ENCODE measurements around the gene SAXO2.
"Not testable (repeated sequence)": the region's sequence is repeated elsewhere in the genome, so short reads cannot be mapped to it uniquely, and the experiment has no call there.

The SAXO2 gene

DNA sequence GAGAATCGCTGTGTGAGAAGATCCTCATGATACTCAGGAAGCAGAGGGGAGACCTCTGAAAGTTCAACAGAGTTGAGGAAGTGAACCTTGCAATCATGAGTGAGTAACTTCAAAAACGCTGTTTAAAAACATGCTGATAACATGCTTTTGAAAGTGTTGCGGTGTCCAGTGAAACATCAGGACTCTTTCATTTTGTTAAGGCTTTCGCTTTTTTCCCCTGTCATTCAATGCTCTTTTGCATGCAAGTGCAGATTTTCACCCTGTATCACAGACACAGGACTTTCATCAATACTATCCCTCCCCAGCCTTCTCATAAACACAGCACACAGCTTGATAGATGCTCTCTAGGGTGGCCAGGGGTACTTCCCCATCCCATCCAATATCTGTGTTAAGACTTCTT, 23.9 kb downstream of the SAXO2 start:
- not testable (repeated sequence) for DNase-seq (ENCODE audit: low read depth in 1 of 2, low spot score in 1 of 2)

DNA sequence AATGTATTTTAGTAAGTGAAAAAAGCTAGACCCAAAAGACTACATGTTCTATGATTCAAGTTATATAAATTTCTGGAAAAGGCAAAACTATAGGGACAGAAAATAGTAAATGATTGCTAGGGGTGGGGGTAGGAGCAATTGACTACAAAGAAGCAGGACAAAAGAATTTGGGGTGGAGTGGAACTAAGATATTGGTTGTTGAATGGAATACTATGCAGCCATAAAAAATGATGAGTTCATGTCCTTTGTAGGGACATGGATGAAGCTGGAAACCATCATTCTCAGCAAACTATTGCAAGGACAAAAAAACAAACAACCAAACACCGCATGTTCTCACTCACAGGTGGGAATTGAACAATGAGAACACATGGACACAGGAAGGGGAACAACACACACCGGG, 25.6 kb downstream of the SAXO2 start:
- DNase-seq (ENCODE audit: low read depth in 1 of 2, low spot score in 1 of 2): not testable (repeated sequence)

DNA sequence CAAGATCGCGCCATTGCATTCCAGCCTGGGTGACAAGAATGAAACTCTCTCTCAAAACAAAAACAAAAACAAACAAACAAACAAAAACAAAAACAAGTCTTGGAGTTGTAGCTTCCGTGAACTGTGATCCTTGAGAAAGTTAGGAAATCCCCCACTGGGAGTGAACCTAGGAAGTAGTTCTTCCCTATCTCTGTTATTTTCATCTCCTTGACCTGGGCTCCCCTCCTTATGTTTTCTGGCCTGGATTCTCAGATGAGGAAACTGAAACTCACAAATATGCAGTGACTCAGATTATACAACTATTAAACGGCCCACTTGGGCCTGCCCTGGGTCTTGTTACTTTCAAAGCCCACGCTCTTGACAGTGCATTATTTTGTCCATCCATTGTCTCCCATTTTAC, 29.7 kb downstream of the SAXO2 start:
- no peak for DNase-seq (ENCODE audit: low read depth in 1 of 2, low spot score in 1 of 2)

DNA sequence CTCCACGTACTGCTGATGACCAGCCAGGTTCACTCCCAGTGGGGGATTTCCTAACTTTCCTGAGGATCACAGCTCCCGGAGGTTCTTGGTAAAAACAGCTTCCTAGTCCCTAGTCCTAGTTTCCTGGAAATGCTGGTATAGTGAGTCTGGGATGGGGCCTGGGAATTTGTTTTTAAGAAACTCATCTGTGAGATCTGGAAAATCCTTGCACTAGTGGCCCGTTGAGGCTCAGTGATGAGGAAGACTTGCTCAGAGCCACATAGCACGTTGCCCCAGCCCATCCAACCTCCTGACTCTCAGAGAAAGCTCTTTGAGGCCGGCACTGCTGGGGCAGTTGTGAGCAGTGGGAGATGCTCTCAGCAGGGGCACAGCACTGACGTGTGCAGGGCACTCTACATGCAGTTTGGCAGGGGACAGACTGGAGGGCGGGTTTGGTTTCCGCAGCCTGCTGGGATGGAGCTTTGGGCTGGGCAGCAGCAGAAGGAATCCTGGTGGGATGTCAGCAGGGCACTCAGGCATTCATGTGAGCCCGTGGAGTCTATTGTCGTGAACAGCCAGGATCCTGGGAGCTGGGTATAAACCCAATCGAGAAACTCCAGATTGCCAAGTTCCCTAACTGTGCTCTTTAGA, 31.6 kb downstream of the SAXO2 start:
- DNase-seq (ENCODE audit: low read depth in 1 of 2, low spot score in 1 of 2): no peak

DNA sequence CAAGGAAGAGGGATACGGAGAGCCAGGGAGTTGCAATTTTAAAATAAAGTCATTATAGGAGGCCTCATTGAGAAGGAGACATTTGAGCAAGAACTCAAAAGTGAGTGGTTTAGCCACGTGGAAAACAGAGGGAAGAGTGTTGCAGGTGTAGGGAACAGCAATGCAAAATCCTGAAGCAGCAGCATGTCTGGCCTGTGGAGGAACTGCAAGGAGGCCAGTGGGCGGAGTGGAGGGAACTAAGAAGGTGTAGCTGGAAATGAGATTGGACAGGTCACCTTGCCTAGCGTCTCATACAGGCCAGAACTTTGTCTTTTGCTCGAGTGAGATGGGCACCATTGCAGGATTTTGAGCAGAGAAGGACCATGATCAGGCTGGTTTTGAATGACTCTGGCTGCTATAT, 34.9 kb downstream of the SAXO2 start:
- DNase-seq (ENCODE audit: low read depth in 1 of 2, low spot score in 1 of 2): no peak

DNA sequence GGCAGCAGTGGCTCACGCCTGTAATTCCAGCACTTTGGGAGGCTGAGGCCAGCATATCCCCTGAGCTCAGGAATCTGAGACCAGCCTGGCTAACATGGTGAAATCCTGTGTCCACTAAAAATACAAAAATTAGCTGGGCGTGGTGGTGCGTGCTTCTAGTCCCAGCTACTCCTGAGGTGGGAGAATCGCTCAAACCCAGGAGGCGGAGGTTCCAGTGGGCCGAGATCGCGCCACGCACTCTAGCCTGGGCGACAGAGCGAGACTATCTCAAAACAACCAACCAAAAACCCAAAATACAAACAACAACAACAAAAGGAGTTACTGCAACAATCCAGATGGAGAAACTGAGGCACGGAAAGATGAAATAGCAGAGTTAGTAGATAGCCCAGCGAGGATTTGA, 35.4 kb downstream of the SAXO2 start:
- no peak for DNase-seq (ENCODE audit: low read depth in 1 of 2, low spot score in 1 of 2)

DNA sequence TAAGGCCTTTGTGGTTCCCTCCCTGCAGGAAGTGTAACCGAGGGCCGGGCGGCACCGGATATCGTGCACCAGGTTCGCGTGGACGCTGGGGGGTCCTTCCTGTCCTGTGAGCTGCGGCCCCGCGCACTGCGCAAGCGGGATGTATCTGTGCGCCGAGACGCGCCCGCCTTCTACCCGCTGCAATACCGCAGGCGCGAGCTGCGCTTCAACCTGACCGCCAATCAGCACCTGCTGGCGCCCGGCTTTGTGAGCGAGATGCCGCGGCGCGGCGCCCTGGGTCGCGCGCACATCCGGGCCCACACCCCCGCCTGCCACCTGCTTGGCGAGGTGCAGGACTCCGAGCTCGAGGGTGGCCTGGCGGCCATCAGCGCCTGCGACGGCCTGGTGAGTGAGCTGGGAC, 35.9 kb downstream of the SAXO2 start:
- peak; percentile 26 to 33 for DNase-seq (ENCODE audit: low read depth in 1 of 2, low spot score in 1 of 2)

DNA sequence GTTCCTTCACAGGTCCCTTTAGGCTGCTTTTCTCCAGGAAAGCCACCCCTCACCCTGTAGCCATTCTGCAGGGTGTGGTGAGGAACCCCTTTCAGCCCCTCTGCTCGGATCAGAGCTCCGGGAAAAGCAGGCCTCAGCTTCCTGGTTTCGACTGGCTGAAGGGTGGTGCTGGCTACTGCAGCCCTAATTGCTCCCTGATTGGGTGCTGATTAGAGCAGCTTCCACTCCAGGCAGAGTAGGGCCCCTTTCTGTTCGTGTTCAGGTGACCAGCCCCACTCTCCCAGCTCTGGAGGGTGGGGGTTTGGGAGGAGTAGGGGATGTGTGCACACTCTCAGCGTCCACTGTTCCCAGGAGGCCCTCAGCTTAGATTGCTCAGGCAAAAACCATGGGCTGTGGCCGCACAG, 36.9 kb downstream of the SAXO2 start:
- not testable (repeated sequence) for DNase-seq (ENCODE audit: low read depth in 1 of 2, low spot score in 1 of 2)

DNA sequence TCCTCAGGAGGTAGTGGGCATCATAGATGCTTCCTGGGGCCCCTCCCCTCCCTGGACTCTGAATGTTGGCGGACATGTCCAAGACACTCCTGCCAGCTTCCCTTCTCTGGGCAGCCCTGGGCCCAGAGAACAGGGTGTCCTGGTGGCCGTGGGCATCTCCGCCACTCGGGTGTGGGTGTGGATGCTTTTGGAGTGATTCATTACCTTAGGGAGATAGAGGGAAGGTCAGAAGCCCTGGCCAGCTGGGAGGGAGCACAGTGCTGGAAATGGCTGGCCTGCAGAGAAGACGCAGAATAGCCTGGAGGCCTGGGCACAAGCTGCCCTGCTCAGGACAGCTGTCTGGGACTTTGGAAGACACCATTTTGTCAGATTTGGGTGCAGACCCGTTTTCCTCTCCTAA, 37.7 kb downstream of the SAXO2 start:
- DNase-seq (ENCODE audit: low read depth in 1 of 2, low spot score in 1 of 2): not testable (repeated sequence)

DNA sequence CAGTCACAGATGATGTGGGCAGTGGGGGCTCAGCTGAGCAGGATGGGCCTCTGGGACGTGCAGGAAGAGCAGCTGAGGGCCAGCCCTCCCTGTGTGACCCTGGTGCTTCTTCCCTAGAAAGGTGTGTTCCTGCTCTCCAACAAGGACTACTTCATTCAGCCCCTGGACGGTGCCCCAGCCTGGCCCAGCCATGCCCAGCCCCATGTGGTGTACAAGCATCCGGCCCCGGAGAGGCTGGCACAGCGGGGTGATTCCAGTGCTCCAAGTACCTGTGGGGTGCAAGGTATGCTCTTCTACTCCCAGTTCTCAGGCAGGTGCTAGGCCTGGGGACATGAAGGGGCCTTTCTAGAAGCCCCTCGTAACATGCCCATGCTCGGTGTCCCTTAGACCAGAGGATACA, 38.3 kb downstream of the SAXO2 start:
- DNase-seq (ENCODE audit: low read depth in 1 of 2, low spot score in 1 of 2): no peak

DNA sequence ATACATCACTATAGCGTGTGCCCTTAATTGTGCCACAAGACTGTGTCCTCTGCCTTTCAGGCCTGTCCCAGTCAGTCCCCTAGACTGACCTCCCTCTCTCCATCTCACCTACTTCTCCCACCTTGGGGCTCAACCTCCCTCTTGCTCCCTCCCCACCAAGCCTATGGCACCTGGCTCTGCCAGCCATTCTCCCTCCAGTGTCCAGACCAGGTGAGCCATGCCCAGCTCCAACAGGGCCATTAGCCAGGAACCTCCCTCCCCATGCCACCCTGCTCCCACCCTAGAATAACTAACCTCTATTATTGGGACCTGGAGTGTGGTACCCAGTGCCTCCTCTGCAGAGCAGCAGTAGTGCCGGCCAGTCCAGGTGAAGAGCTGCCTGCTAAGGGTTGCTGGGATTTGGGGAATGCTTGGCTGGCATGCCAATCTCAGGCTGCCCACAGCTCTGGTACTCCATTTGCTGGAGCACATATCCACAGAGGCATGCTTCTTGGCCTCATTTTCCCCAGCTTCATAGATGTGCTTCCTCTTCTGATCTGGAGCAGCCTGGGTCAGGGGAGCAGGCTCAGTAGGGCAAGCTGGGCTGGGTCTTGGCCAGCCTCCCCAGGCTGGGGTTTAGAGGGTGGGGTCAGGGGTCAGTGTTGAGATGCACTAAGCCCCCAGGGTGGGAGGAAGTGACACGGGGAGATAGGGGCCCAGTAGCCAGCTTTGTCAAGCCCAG, 38.8 kb downstream of the SAXO2 start:
- no peak for DNase-seq (ENCODE audit: low read depth in 1 of 2, low spot score in 1 of 2)

DNA sequence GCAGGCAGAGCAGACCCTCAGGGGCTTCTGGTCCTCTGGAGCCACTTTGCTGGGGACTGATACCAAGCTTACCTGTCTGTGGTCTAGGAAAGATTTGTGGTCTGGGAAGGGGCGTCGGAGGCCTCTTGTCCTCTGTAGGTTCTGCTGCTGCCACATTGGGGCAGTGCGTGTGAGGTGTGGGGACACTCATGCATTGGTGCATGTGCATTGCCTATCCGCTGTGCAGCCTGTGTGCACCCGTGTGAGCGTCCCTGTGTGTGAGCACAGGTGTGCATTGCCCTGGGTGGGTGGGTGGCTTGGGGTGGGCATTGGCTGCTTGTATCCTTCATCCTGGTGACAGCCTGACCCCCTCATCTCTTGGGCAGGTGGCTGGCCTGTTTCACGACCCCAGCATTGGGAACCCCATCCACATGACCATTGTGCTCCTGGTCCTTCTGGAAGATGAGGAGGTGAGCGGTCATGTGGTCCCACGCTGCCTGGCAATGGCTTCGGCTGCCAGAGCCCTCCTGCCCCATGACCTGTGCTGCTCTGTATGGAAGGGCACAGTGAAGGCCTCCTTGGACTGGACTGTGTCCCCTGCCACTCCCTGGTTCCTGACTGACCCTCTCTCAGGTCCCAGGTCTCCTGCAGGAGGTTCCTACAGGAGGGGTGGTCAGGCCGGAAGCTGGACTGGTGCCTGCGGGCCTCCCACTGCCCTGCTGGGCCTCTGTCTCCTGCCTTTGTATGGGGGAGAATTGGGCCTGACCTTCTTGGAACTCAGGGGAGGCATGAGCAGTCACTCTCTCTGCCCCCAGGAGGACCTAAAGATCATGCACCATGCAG, 41.5 kb downstream of the SAXO2 start:
- no peak for DNase-seq (ENCODE audit: low read depth in 1 of 2, low spot score in 1 of 2)

DNA sequence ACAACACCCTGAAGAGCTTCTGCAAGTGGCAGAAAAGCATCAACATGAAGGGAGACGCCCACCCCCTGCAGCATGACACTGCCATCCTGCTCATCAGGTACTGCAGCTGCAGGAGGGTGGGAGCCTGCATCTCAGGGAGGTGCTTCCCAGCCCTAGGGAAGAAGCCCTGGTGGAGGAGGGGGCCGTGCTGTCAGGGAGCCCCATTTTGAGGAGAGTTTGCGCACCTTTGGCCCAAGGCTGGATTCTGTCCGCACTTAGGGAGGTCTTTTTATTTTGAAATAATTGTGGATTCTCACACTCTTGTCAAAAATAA, 42.1 kb downstream of the SAXO2 start:
- no peak for DNase-seq (ENCODE audit: low read depth in 1 of 2, low spot score in 1 of 2)

DNA sequence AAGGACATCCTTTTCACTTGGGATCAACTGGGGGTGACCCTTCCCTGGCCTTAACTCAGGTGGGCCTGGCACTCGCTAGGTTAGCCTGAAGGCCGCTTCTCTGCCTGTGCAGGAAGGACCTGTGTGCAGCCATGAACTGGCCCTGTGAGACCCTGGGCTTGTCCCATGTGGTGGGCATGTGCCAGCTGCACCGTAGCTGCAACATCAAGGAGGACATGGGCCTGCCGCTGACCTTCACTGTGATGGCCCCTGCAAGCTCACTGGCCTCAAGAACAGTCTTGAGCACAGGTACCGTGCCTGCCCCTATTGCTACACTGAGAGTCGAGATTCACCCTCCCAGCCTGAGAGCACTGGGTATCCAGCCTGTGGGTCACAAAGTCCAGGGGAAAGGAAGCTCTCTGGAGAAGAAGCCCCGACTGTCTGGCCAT, 43.0 kb downstream of the SAXO2 start:
- DNase-seq (ENCODE audit: low read depth in 1 of 2, low spot score in 1 of 2): no peak

DNA sequence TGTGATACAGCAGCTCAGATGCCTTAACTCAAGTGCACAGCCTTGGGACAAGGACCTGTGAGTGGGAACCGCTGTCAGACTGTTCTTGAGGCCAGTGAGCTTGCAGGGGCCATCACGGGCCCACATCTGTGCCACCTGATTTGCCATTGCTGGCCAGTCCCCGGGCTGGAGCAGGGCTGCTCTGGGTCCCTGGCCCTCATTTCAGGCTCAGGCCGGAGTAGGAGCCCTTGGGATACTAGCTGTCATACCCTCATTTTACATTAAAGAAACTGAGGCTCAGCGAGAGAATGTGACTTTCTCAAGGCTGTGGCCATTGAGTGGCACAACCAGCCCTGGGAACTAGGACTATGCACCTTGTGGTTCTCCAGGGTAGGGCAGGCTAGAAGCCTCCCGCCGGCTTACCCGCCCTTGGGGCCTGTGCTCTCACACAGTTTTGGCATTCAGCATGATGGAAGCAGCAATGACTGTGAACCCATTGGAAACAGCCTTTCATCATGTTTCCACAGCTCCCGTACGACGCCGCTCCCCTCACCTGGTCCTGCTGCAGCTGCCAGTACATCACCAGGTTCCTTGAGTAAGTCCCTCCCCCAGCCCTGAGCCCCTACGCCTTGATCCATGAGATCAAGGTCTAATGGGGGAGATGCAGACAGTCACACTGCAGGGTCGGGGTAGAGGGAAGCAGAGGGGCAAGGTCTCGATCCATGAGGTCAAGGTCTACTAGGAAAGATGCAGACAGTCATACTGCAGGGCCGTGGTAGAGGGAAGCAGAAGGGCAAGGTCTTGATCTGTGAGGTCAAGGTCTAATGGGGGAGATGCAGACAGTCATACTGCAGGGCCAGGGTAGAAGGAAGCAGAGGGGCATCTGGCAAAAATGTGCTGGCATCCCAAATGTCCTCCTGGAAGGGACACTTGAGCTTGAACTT, 44.4 kb downstream of the SAXO2 start:
- no peak for DNase-seq (ENCODE audit: low read depth in 1 of 2, low spot score in 1 of 2)

DNA sequence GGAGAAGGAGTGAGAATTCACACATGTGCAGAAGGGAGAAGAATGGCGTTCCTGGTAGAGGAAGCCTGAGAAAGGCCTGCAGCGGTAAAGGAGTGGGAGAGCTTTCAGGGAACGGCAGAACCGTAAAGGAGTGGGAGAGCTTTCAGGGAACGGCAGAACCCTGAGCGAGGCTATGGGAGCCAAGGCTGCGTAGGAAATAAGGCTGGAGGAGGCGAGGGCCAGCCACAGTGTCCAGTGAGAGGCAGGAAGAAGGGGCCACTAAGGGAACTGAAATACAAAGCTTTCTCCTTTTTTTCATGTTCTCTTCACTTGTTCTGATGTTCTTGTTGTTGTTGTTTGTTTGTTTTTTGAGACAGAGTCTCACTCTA, 45.1 kb downstream of the SAXO2 start:
- DNase-seq (ENCODE audit: low read depth in 1 of 2, low spot score in 1 of 2): no peak

DNA sequence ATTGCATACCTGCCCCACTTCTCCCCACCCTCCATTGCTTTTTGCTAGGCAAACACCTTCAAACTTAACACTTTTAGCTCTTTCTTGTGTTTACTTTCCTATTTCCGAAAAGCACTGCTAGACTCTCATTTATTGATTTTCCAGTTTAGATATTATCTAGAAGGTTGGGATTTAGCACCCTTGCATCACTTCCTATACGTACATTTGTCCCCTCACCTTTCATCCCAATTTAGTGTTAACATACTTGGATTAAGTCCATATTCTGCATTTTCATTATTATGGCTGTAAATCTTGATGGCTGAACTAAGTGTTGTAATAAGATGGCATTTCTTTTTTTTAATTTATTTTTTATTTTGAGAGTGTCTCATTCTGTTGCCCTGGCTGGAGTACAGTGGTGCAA, 47.2 kb downstream of the SAXO2 start:
- DNase-seq (ENCODE audit: low read depth in 1 of 2, low spot score in 1 of 2): no peak

DNA sequence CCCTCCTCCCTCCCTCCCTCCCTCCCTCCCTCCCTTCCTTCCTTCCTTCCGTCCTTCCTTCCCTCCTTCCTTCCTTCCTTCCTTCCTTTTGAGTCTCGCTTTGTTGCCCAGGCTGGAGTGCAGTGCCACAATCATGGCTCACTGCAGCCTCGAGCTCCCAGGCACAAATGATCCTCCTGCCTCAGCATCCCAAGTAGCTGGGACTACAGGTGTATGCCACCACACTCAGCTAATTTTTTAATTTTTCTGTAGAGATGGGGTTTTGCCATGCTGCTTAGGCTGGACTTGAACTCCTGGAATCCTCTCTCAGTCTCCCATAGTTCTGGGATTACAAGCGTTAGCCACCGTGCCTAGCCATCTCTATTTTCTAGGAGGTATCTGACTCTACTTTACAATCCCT, 48.7 kb downstream of the SAXO2 start:
- not testable (repeated sequence) for DNase-seq (ENCODE audit: low read depth in 1 of 2, low spot score in 1 of 2)

DNA sequence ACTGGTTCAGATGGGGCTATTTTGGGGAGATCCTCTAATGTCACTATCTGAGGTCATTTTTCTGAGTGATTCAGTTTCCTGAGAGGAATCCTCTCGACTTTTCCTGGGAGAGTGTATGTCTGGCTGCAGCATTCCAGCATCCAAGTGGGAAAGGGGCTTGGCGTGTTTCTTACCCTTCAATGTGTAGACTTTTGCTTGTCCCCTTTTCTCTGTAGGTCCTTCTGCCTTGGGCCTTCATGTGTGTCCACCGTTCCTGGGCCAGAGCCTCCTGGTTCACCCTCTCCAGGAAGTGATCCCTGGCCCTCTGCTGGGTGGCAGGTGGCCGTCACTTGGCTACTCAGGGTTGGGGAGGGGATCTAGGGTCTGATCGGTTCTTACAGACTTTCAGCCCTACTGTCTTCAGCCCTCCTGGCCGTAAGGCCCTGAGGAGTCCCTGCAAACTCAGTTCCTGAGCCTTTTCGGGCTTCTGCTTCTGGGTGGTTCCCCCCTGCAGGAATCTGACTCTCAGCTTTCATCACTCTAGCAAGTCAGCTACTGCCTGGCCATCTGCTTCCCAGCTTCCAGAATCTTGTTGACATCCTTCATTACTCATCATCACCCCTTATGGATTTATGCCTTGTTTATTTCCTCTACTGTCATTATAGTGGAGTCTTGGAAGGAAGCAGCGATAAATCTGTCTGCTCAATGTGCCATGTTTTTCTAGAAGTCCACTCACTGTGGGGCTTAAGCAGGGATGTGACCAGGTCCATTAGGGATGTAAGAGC, 50.1 kb downstream of the SAXO2 start:
- no peak for DNase-seq (ENCODE audit: low read depth in 1 of 2, low spot score in 1 of 2)

DNA sequence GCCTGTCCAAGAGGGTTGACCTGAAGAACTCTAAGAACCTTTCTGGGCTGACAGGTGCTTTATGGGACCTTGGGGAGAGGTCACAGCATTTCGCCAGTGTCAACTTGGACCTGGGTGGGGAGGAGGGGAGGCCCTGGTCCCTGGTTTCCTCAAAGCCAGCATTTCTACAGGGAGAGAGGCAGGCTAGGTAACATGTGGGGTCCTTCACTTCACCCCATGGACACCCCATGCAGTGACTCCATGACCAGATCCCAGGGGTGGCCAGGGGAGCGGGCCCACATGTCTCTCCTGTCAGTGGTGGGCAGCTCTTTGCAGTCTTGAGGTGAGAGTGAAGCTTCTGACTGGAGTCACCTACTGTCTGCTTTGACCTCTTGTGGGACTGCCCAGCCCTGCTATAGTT, 50.8 kb downstream of the SAXO2 start:
- DNase-seq (ENCODE audit: low read depth in 1 of 2, low spot score in 1 of 2): no peak
